GM21381 (cell line): Measurements from ENCODE around the gene OSER1.

Experiments
- ATAC-seq: cut with Tn5 transposase; IDR thresholded peaks from one replicate; pipeline ENCODE4 v1.9.1; 2021; ENCODE audit warnings: mild to moderate bottlenecking, moderate library complexity; ENCODE audit not compliant: unreplicated experiment

The OSER1 gene

DNA sequence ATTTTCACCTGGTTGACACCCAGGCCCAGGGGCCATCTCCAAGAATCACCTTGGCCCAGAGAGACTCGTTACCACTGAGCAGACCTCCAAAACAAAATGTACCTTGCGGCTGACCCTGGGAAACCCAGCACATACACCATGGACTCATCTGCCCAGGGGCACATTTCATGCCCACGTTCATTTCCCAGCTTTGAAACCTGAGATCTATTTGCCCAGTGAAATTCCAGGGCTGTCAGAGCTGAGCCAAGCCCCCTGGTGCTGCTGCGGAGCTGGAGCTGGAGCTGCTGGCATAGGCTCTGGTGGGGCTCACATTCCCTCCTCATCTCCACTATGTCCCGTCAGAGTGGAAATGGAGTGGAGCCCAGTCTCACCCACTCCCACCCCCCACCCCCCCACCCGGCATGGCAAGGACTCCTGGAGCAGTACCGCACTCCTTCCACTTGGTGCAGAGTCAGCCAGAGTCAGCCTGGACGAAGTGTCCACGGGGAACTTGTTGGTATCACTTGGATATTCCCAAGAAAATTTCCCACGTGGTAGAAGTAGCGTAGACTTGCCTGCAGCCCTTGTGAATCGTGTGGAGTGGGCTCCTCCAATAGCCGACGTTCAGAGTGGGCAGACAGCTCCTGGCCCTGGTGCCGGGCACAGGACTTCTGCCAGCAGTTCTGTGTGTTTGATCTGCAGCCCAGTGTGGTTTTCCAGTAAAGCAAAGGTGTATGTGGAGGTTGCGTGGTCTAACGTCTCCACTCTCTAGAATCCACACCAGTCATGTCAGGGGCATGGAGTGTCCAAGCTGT lies 18.1 kb upstream of the OSER1 start:
- no peak for ATAC-seq

DNA sequence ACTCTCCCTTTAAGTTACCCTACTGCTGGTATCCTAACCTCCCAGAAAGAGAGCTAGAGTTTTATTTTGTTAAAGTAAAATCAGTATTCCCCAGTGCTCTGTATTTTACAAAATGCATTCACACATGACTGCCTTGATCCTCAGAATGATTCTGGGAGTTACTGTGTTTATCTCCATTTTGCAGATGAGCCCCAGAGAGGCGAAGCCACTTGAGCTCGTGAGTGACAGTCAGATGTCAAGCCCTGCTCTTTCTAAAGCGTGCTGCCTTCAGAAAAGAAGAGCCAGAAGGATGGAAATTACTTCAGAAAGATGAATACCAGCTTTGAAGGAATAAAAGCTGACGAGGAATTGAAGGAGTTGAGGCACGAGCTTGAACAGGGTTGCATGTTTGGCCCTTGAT lies 14.1 kb upstream of the OSER1 start:
- ATAC-seq = no peak

DNA sequence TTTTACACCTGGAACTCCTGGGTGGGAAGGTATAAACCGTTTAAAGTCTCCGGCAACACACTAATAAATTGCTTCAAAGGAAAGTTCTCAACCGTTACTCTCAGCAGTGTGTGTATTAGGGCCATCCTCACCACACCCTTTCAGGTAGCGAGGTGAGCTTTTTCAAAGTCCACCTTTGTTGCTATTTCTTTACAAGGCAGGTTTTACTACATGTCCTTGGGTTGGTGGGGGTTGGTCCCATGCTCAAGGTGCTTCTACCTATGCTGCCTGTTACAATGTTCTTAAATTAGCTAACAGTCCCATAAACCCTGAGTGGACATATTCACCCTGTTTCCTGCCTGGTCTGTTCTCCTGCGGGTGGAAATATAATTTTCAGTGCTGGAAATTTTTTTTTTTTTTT lies 13.2 kb upstream of the OSER1 start:
- ATAC-seq = no peak

DNA sequence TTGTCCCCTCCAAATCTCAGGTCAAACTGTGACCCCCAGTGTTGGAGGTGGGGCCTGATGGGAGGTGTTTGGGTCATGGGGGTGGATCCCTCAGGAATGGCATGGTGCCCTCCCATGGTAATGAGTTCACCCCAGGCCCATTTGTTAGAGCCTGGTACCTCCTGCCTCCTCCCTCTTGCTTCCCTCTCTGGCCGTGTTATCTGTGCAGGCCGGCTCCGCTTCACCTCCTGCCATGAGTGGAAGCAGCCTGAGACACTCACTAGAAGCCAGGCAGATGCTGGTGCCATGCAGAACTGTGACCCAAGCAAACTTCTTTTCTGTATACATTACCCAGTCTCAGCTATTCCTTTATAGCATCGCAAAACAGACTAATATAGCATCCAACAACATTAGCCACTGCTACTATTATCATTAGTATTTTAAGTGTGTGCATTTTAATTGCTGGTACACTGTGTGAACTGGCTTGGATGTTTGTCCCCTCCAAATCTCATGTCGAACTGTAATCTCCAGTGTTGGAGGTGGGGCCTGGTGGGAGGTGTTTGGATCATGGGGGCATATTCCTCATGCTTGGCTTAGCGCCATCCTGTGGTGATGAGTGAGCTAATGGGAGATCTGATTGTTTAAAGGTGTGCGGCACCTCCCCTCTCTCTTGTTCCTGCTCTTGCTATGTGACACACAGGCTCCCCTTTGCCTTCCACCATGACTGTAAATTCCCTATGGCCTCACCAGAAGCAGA lies 12.2 kb upstream of the OSER1 start:
- ATAC-seq = no peak

DNA sequence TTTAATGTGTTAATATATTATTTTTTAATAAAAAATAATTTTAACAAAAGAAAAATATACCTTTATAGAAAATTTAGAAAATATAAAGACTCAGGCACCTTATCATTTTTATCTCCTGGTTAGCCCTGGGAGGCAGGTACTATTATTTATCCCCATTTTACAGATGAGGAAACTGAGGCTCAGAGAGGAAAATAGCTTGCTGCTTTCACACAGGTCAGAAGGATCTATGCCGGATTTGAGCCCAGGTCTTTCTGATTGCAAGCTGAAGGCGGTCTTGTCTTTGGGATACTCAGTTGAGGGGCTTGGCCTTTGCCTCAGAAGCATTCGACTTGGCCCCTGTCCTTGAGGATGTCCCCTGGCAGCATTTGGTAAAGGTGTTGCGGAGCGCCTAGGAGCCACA lies 11.5 kb upstream of the OSER1 start:
- no peak for ATAC-seq

DNA sequence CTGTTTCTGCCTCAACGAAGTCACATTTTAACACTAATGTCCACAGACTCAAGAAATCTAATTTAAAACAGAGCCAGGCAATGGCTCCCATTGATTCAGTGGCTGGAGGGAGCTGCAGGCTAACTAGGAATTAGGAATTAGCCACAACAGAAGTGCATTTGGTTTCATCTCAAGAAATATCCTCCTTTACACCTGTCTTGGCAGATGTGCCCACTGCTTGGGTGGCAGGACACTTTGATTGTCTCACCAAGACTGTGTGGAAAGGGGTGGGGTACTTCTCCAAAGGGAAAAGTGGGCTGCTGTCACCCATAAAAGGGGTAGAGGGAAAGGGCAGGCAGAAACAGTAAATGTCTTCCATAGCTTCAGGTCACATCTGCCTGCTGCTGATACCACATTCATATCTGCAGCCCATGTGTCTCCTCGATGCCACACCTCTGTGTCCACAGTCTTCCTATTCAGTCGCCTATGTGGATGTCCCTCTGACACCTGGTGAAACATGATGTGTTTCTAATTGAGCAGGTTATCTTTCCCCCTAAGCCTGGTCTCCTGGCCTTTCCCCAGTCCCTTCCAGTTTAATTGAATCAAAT lies 10.9 kb upstream of the OSER1 start:
- no peak for ATAC-seq

DNA sequence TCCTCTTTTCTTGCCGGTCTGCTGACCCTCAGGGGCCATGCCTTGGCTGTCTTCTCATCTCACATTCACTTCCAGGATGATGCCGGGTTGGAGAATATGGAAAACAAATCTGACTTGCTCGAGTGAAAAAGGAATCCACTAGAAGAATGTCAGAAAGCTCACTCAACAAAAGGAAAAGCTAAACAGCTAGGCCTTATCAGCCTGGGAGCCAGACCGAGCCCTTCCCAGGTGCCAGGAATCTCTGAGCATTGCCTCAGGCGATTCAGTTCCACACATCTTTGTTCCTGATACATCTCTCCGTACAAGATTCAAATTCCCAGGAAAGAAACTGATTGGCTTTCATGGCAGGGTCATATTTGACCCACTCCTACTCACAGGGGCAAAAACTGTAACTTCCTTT lies 9.2 kb upstream of the OSER1 start:
- no peak for ATAC-seq

DNA sequence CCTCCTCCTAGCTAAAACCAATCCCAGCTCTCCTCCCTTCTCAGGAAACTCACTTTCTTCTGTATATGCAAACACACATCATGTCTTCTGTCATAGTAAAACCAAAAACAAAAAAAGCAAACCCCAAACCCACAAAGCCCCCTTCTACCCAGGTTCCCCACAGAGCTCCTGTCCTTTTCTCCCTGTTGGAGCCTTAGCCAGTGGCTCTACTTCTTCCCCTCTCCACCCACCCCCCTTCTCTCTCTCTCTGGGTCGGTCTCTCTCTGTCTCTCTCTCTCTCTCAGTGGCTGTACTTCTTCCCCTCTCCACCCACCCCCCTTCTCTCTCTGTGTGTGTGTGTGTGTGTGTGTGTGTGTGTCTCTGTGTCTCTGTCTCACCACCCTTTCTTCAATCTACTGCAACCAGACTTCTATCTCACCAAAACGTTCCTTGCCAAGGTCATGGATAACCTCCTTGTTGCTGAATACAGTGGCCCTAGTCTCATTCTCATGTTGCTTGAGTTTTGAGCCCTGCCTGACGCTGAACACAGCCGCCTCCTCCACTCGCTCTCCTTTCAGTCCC lies 8.7 kb upstream of the OSER1 start:
- ATAC-seq = no peak

DNA sequence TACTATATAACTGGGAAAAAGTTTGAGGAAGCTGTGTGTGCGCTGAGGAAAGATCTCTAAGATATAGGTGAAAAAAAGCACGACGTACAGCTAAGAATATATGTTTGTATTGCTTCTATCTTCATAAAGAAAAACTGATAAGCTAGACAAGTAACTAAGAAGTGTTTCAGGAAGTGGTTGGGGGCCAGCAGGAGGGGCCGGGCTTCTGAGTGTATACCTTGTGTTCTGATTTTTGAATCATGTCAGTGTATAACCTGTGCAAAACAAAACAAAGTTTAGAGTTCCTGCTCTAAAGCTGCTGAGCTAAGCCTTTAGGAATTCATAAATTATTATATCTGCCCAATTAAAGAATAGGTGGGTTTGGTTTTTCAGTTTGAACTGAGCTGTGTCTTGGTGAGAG lies 7.9 kb upstream of the OSER1 start:
- ATAC-seq = no peak

DNA sequence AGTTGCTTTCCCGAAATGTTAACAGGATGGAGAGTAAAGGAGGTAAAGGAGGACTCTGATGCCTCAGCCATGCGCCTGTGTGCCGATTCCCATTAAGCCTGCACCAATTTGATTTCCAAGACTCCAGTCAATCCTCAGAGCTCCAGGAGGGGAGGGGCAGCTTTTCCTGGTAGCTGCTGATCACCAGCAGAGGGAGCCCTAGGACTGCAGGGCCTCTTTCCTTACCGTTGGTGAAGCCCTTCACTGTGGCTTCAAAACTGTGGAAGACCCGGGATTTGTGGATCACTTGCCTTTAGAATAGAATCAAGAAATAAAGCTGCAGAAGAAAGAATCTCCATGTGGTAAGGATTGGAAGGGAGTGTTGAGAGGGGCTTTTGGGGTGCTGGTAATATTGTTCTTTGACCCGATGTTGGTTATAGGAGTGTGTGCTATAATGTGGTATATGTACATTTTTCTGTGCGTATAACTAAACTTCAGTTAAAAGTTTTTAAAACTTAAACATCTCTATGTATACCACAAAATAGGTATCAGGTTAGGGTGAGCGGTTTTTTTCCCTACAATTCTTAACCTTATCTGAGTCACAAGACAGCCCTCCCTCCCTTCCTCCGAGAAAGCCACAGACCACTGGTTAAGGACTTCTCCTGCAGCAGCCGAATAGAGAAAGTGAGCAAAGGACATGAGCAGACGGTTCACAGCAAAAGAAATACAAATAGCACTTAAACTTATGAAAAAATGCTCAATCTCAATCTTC lies 6.9 kb upstream of the OSER1 start:
- no peak for ATAC-seq

DNA sequence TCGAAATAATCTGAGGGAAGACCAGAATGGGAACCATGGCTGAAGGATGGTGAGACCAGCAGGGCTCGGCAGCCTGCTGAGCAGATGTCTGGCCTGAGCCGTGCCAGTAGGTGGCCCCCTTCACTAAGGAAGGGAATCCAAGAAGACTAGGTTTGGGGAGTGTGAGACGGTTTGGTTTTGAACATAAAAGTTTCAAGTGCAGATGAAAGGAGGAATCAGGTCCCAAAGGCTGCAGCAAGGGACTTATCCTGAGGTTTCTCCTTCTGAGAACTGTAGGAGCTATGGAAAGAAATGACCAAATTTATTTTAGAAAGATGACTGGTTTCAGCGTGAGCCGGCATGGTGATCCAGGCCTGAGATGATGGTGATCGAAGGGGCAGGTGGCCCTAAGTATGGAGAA lies 4.6 kb upstream of the OSER1 start:
- no peak for ATAC-seq

DNA sequence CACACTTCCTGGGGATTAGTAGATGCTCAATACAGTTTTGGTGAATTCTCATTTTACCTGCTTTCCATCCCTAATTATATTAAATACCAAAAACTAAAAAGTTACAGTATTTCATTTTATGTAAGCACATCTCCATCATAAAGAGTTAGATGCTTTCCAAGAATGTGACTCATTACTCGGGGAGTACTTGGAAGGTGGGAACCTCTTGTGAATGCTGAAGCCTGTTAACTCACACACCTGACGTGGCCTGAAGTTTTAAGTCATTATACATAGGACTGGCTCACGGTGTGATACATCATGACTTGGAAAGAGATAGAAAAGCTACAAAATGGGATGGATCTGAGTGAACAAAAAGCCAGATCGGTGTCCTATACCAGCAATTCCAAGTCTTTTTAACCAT lies 2.2 kb upstream of the OSER1 start:
- no peak for ATAC-seq

DNA sequence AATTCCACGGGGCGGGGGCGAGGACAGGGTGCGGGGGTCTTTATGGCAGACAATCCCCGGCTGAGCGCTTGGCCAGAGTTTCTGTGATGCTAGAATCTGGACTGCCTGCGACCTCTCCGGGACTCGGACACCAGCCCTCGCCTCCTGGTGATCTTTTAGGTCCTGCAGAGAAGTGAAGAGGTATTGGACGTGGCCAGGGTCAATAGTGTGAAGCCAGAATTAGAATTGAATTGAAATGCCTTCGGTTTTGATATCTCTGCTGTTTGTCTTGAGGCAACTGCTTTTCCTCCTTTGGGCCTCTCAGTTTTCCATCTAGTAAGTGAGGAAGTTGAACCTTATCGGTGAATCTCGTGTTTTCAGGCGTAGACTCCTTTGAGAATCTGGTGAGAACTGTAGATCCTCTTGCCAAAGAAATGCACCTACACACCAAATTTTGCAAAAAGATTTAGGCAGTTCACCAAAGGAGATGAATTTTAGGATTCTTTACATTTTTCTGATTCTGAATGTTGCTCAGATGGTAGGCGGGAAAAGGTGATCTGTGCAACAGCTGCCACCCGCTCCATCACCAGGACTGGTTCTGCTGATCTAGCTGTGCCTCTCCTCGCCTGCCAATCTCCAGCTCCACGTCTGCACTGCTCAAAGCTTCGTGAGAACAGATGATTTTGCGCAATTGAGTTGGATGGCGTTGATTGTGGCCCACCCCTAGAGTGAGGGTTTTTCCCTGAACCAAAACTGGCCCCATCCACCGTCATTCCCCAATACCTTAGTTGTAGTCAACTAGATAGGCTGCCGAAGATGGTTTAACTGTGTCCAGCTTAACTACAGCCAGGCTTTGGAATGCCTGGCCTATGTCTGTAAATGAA lies 837 bp upstream of the OSER1 start:
- ATAC-seq = no peak

DNA sequence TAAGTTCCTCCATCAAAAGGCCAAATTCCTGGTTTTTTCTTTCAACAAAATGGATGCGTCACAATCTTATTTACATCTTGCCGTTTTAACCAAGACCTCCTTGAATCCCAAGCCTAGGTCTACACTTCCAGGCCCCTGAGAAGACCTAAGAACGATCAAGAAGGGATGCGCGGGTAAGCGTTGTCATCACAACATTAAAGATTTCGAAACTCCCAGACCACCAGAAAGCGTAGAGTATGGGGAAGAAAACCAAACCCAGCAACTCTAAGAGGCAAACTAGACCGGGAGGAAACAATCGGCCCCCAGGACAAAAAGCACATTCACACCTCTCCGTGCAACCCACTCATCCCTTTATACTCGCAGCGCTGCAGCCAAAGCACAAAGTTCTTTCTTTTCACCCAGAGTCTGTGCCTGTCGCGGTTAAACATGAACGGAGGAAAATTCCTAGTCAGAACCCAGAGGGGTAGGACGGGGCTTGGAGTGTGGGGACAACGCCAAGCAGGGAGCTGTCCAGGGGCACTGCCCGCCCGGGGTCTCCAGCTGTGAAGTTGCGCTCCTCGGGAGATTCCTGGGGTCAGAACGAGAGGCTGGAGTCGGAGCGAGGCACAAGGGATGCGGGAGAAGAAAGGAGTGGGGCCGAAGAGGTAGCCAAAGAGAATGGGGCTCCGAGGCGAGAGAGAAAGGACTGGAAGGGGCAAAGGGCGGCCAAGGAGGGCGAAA lies 725 bp downstream of the OSER1 start:
- peak; percentile 0 for ATAC-seq

DNA sequence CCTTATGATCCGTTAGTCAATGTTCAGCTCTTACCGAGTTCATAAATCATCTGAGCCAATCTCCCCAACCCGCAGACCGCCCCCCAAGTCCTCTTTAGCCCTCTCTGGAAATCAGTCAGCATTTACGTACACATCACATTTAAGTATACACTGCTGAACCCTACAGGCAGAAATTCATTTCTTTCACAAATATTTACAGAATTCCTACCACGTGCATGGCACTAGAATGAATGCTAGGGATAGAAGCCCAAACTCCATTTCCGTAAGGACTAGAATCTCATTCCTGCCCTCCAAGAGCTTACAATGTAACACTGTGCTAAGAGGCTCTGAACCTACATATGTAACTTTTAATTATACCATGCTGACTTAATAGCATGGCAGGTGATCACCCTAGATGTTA lies 1.8 kb downstream of the OSER1 start:
- no peak for ATAC-seq

DNA sequence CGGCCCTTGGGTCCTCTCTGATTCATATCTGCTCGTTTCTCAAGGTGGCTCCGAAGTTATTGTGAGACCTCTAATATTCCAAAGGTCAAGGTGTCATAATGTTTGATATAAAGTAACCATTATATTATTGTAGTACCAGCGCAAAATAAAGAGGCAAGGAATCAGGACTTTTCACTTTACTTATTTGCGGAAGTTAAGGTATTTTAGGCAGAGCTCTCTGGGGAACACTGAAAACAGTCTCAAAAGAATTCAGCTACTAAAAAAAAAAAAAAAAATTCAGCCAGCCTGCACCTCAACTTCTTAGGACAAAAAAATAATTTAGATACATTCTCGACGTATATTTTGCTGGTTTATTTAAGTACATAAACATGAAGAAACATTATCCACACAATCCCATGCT lies 2.4 kb downstream of the OSER1 start:
- ATAC-seq = no peak

DNA sequence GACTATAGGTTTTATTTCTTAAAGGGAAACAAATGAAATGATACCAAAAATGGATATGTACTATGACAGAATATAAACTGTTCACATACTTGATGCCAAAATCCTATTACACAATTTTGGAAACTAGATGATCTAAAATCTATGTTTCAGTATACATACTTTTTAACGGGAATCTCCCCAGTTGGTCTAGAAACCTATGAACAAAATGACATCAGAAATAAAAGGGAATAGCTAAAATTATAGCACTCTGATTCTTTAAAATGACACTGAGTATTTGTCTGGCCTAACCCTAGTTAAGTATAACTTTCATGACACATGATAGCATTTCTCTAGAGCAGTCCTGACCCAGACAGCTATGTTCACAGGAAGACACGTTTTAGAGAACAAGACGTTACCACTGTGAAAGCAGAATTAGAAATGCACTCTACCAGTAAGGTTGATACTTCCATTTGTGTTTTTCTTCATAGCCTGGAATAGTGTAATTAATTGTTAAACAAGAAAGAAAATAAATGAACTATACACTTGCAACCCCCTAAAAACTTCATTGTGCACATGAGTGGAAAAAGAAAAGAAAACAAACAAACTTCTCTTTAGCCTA lies 3.3 kb downstream of the OSER1 start:
- no peak for ATAC-seq

DNA sequence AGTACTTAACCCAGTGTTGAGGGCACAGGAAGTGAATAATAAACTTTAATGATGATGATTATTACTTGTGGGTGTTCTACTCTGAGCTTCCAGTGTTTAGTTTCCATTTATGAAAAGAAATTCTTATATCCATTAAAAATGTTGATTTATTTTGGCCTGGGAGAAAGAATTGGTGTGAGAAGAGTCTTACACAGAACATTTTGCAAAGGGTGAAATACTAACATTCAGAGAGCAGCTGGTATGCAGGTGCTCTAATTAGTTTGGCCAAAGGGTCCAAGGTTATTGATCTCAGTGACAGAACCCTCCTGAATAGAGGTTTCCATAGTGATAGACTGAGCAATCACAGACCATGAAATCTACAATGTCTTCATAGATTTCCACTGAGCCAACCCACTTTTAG lies 4.4 kb downstream of the OSER1 start:
- ATAC-seq = no peak

DNA sequence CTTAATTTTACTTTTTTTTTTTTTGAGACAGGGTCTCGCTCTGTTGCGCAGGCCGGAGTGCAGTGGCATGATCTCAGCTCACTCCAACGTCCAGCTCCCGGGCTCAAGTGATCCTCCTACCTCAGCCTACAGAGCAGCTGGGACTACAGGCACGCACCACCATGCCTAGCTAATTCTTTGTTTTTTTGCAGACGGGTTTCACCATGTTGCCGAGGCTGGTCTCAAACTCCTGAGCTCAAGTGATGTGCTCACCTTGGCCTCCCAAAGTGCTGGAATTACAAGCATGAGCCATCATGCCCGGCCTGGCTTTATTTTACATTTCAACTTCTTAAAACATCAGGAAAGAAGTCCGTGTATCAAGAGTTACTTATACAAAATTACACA lies 5.7 kb downstream of the OSER1 start:
- ATAC-seq = no peak
